Mesothelial cell of epicardium (in vitro differentiated cells): Measurements from ENCODE around the gene FAM107A. TPM values are rescaled to one million over a fixed set of nuclear protein-coding genes. Genes with fewer than 3 reads are reported as not detected.

ENCODE experiments used
- DNase-seq, 2 experiments: peaks; one replicate each; pipeline ENCODE4 v3.0.0; 2021; ENCODE audit warnings: low spot score in 2 of 2; ENCODE audit not compliant: unreplicated experiment in 2 of 2
- H3K27ac Mint-ChIP-seq: 2 replicates; pipeline ENCODE4 v1.8.0; 2021; ENCODE audit warnings: mixed read lengths
- H3K27me3 Mint-ChIP-seq: 2 replicates; pipeline ENCODE4 v1.8.0; 2021; ENCODE audit warnings: low read depth, mixed read lengths
- H3K36me3 Mint-ChIP-seq: 2 replicates; pipeline ENCODE4 v1.8.0; 2021; ENCODE audit warnings: mixed read lengths
- H3K4me1 Mint-ChIP-seq: 2 replicates; pipeline ENCODE4 v1.8.0; 2021; ENCODE audit warnings: mixed read lengths
- H3K4me3 Mint-ChIP-seq: 2 replicates; pipeline ENCODE4 v1.8.0; 2021; ENCODE audit warnings: mild to moderate bottlenecking, moderate library complexity, mixed read lengths
- H3K9me3 Mint-ChIP-seq: 2 replicates; pipeline ENCODE4 v1.8.0; 2021; ENCODE audit warnings: mixed read lengths
- CTCF ChIP-seq: fragments of 200-600 bp; sonication (generic); IDR thresholded peaks from one replicate; pipeline ENCODE4 v1.5.0; 2021; ENCODE audit warnings: antibody characterized with exemption; ENCODE audit not compliant: unreplicated experiment
- total RNA-seq: library from RNA; stranded (reverse); gene quantifications from 3 replicates; pipeline ENCODE4 v1.2.1, GENCODE V29; 2021

The FAM107A gene
- total RNA-seq, 1 donor from 2014 or later, result not detected

DNA sequence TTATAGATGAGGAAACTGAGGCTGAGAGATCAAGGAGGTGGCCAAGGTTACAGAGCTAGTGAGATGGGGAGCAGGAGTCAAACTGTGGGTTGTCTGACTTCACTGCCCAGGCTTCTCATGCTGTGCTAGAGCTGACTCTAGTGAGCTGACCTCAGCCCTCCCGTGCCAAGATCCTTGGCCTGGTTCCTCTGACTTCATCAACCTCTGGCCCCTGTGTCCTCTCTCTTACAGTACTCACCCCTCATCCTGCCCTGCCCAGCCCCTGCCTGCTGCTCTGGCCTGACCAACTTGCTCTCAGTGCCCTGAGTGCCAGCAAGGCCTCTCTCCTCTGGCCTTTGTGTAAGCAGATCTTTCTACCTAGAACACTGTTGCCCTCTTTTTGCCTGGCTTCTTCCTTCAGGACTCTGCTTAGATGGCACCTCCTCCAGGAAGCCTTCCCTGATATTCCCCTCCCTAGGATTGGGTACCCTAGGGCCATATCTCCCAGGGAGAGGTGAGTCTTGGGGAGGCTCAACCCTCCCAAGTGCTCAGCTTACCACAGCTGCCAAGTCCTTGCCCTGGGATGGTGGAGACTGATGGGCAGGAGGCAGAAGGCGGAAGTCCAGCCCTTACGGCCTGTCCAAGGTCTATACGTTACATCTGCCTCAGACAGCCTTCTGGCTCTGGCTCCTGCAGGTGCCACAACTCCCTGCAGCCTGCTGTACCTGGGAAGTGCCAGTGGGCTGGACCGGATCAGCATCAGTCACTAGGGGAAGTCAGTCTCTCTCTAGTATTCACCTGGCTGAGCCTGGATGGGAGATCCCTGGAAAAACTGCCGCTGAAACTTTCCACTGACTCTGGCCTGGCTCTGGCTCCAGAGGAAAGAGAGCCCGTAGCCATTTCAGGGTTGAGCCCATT is 36.3 kb upstream of the FAM107A start:
- no peaks in the 10 kb centered on the region for H3K27me3 Mint-ChIP-seq
- TF ChIP-seq CTCF, result no peak
- DNase-seq, result no peak
- no peak overlapping the region for H3K4me3 Mint-ChIP-seq
- no peaks in the 10 kb centered on the region for H3K9me3 Mint-ChIP-seq
- H3K27ac Mint-ChIP-seq, result no peak overlapping the region
- H3K4me1 Mint-ChIP-seq, result peaks cover 17% of the 10 kb centered on the region
- no peaks in the 10 kb centered on the region for H3K36me3 Mint-ChIP-seq

- Mint-ChIP-seq H3K4me1 (peaks cover 13% of the 10 kb centered on the region), H3K36me3 (no peaks in the 10 kb centered on the region), H3K27ac (no peak overlapping the region), H3K27me3 (no peaks in the 10 kb centered on the region), H3K9me3 (no peaks in the 10 kb centered on the region), H3K4me3 (no peak overlapping the region)
- no peak for DNase-seq
- no peak for TF ChIP-seq CTCF
Observed at GRCh38 chr3:58612830-58613229, 35.6 kb upstream of the FAM107A start.

- Mint-ChIP-seq H3K36me3 (no peaks in the 10 kb centered on the region), H3K27me3 (peaks cover 17% of the 10 kb centered on the region), H3K4me1 (no peaks in the 10 kb centered on the region), H3K4me3 (no peak overlapping the region), H3K27ac (no peak overlapping the region), H3K9me3 (peaks cover 3% of the 10 kb centered on the region)
- no peak for DNase-seq
- no peak for TF ChIP-seq CTCF
Observed at GRCh38 chr3:58609990-58610389, 32.8 kb upstream of the FAM107A start.

DNA sequence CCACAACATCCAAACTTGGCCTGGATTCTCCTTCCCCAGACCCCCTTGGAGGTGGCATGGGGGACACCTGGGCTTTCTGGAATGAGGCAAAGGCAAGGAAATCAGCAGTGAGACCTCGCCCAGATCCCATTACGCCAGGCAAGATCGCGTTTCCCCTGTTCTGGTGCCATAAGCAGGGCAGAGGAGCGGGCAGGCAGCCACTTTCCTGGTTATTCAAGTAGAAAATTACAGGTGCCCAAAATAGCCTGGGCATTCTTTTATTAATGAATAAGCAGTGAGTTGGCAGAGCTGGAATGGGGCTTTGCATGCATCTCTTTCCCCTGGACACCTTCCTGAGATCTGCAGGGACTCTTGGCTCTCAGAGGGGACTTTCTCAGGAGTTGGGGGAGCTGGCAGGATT is 31.5 kb upstream of the FAM107A start:
- Mint-ChIP-seq H3K4me1 (no peaks in the 10 kb centered on the region), H3K27me3 (peaks cover 28% of the 10 kb centered on the region), H3K4me3 (no peak overlapping the region), H3K36me3 (no peaks in the 10 kb centered on the region), H3K27ac (no peak overlapping the region), H3K9me3 (peaks cover 7% of the 10 kb centered on the region)
- no peak for DNase-seq
- no peak for TF ChIP-seq CTCF

DNA sequence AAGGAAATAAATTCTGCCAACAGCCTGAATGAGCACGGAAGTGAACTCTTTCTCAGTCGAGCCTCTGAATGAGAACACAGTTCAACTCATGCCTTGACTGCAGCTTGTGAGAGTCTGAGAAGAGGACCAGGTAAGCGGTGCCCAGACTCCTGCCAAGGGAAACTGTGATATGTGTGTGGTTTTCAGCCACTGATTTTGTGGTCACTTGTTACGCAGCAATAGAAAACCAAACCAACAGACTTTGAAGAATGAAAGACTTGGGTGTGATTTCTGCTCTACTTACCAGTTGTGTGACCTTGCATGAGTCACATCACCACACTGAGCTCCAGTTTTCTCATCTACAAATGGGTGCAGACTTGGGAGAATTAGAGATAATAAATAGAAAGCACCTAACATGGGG is 30.6 kb upstream of the FAM107A start:
- H3K36me3 Mint-ChIP-seq, result no peaks in the 10 kb centered on the region
- H3K9me3 Mint-ChIP-seq, result peaks cover 7% of the 10 kb centered on the region
- peaks cover 35% of the 10 kb centered on the region for H3K27me3 Mint-ChIP-seq
- TF ChIP-seq CTCF, result no peak
- H3K27ac Mint-ChIP-seq, result no peak overlapping the region
- no peaks in the 10 kb centered on the region for H3K4me1 Mint-ChIP-seq
- DNase-seq, result no peak
- H3K4me3 Mint-ChIP-seq, result no peak overlapping the region
